Caco-2 (cell line): ENCODE measurements around the gene KLHDC8A. TPM values are rescaled to one million over a fixed set of nuclear protein-coding genes. Genes with fewer than 3 reads are reported as not detected.

Experiments
- BruUV-seq: library from RNA; stranded (reverse); fragments of 400-500 nt; replicated peaks from 2 replicates; lab custom pipeline; 2021; lab: Mats Ljungman, UMichigan
- CTCF ChIA-PET: fragments of 300-600 bp; sonication (Branson Sonifier 250); formaldehyde crosslinking; loops from one replicate; lab custom pipeline; 2022; ENCODE audit warnings: antibody characterized with exemption; lab: Charles Lee
- POLR2A ChIA-PET: fragments of 300-600 bp; sonication (Branson Sonifier 250); formaldehyde crosslinking; loops from one replicate; lab custom pipeline; 2022; ENCODE audit warnings: antibody characterized with exemption; lab: Charles Lee
- DNase-seq, 2 experiments: peaks; one replicate each; pipeline versions ENCODE4 v3.0.0 to v3.0.0-alpha.2; 2020 to 2022
- H3K27me3 ChIP-seq: replicated peaks from 2 replicates; pipeline ENCODE4 v1.6.0; 2011; ENCODE audit warnings: low read length; ENCODE audit not compliant: control insufficient read depth, insufficient read depth
- H3K36me3 ChIP-seq: 2 replicates; pipeline ENCODE4 v1.5.1; 2011; ENCODE audit warnings: low read length; ENCODE audit not compliant: control insufficient read depth, insufficient read depth
- H3K4me1 ChIP-seq: fragments of 250-450 bp; sonication (Bioruptor Pico); 2 replicates; pipeline ENCODE4 v1.5.1; 2020; ENCODE audit warnings: mild to moderate bottlenecking
- H3K4me3 ChIP-seq: 2 replicates; pipeline ENCODE4 v1.5.1; 2011; ENCODE audit warnings: low read depth, mild to moderate bottlenecking, control low read depth, low read length
- H3K9me3 ChIP-seq: fragments of 250-450 bp; sonication (Bioruptor Pico); 2 replicates; pipeline ENCODE4 v1.5.1; 2020; ENCODE audit warnings: mild to moderate bottlenecking, moderate library complexity
- H3K27ac Mint-ChIP-seq: one replicate; pipeline ENCODE4 v1.8.0; 2022; ENCODE audit warnings: mixed read lengths; ENCODE audit not compliant: unreplicated experiment
- H3K27me3 Mint-ChIP-seq: one replicate; pipeline ENCODE4 v1.8.0; 2022; ENCODE audit warnings: mixed read lengths; ENCODE audit not compliant: insufficient read depth, unreplicated experiment
- H3K36me3 Mint-ChIP-seq: one replicate; pipeline ENCODE4 v1.8.0; 2022; ENCODE audit warnings: mild to moderate bottlenecking, mixed read lengths; ENCODE audit not compliant: insufficient read depth, unreplicated experiment
- H3K4me1 Mint-ChIP-seq: one replicate; pipeline ENCODE4 v1.8.0; 2022; ENCODE audit warnings: low read depth, mixed read lengths; ENCODE audit not compliant: unreplicated experiment
- H3K4me3 Mint-ChIP-seq: one replicate; pipeline ENCODE4 v1.8.0; 2022; ENCODE audit warnings: mild to moderate bottlenecking, moderate library complexity, mixed read lengths; ENCODE audit not compliant: unreplicated experiment
- H3K9me3 Mint-ChIP-seq: one replicate; pipeline ENCODE4 v1.8.0; 2022; ENCODE audit warnings: mixed read lengths; ENCODE audit not compliant: unreplicated experiment
- intact Hi-C: fragments of 100-400 bp; cut with micrococcal nuclease; formaldehyde crosslinking; loops from one replicate; pipeline ENCODE4 v1.10.0; 2022; ENCODE audit not compliant: unreplicated experiment
- total RNA-seq: library from RNA; stranded (reverse); gene quantifications from 2 replicates; pipeline ENCODE4 v1.2.3, GENCODE V29; 2022
- TF ChIP-seq, protein P1 (sequence below), 2 experiments: fragments of 200-600 bp in 1 of 2; IDR thresholded peaks; 1 replicate in 1 of 2; 2 replicates in 1 of 2; pipeline versions ENCODE4 v1.5.1 to v1.8.0; 2011 to 2022; ENCODE audit warnings: antibody characterized with exemption in 1 of 2, control low read depth in 1 of 2, inconsistent platforms in 1 of 2, low read depth in 1 of 2, low read length in 1 of 2, mild to moderate bottlenecking in 1 of 2, moderate library complexity in 1 of 2; ENCODE audit not compliant: insufficient read depth in 1 of 2, severe bottlenecking in 1 of 2, unreplicated experiment in 1 of 2

The KLHDC8A gene
- total RNA-seq, 1 experiment from 2014 or later, result not detected

DNA sequence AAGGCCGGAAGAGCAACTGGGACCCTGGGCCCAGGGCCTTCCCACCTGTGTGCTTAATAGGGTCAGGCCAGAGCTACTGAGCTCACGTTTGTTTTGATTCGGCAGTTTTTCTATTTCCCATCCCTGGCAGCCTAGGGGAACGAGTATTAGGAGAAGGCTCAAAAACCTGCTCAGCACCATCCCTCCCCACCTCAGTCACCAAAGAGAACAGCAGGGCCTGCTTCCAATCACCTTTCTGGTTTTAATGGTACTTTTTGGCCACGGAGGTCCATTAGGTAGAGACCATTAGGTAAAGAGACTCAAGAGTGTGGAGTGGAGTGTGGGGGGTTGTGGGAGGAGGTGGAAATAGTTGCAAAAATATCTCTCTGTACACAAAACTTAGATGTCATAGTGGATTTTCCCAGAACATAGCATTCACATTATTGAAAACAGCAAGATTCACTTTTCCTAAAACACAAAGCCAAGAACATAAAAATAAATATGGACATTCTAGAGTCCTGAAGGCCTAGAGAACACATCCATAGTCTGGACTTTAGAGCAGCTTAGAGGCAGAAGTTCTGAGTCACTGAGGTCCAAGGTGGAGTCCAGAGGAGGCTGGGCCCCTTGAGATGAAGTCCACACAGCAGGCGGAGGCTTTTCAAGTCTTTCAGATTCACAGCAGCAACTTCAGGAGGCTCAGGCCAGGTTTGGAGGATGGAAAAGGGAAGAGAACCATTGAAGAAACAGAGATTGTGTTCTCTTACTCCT is 54.7 kb downstream of the KLHDC8A start:
- CTCF ChIA-PET, result interaction anchor here (0.7 to 2.2 kb wide), 6 partner anchors 17 to 222 kb away, joined by 3 to 41 read pairs (median 14); no protein-coding TSS in a partner anchor
- Mint-ChIP-seq H3K4me1 (peaks cover 57% of the 10 kb centered on the region), H3K27ac (peak overlapping the region; percentile 97), H3K27me3 (no peaks in the 10 kb centered on the region), H3K36me3 (peaks cover 93% of the 10 kb centered on the region), H3K4me3 (peak overlapping the region; percentile 56), H3K9me3 (no peaks in the 10 kb centered on the region)
- H3K4me3 ChIP-seq, result no peak overlapping the region; the same call in 1 of the 2 replicates
- TSS peak; percentile 80 for BruUV-seq
- TF ChIP-seq, protein P1, sequence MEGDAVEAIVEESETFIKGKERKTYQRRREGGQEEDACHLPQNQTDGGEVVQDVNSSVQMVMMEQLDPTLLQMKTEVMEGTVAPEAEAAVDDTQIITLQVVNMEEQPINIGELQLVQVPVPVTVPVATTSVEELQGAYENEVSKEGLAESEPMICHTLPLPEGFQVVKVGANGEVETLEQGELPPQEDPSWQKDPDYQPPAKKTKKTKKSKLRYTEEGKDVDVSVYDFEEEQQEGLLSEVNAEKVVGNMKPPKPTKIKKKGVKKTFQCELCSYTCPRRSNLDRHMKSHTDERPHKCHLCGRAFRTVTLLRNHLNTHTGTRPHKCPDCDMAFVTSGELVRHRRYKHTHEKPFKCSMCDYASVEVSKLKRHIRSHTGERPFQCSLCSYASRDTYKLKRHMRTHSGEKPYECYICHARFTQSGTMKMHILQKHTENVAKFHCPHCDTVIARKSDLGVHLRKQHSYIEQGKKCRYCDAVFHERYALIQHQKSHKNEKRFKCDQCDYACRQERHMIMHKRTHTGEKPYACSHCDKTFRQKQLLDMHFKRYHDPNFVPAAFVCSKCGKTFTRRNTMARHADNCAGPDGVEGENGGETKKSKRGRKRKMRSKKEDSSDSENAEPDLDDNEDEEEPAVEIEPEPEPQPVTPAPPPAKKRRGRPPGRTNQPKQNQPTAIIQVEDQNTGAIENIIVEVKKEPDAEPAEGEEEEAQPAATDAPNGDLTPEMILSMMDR (IDR thresholded peaks at IDR 0.05; ENCODE audit: insufficient read depth in 1 of 2, low read depth in 1 of 2, low read length in 1 of 2, severe bottlenecking in 1 of 2, unreplicated experiment in 1 of 2), result no peak
- H3K36me3 ChIP-seq, result peaks cover 11% of the 10 kb centered on the region
- intact Hi-C loops, result loop anchor here (1.0 kb wide), 3 partner anchors 18 to 29 kb away; partner anchors contain the start of gene NUAK2
- peaks cover 74% of the 10 kb centered on the region for H3K4me1 ChIP-seq
- no peaks in the 10 kb centered on the region for H3K27me3 ChIP-seq
- POLR2A ChIA-PET, result interaction anchor here (0.6 to 2.6 kb wide), 8 partner anchors 8 to 29 kb away, joined by 3 to 33 read pairs (median 6); no protein-coding TSS in a partner anchor
- peak in 1 of 2 experiments; percentile 53 for DNase-seq
- H3K9me3 ChIP-seq, result no peaks in the 10 kb centered on the region

DNA sequence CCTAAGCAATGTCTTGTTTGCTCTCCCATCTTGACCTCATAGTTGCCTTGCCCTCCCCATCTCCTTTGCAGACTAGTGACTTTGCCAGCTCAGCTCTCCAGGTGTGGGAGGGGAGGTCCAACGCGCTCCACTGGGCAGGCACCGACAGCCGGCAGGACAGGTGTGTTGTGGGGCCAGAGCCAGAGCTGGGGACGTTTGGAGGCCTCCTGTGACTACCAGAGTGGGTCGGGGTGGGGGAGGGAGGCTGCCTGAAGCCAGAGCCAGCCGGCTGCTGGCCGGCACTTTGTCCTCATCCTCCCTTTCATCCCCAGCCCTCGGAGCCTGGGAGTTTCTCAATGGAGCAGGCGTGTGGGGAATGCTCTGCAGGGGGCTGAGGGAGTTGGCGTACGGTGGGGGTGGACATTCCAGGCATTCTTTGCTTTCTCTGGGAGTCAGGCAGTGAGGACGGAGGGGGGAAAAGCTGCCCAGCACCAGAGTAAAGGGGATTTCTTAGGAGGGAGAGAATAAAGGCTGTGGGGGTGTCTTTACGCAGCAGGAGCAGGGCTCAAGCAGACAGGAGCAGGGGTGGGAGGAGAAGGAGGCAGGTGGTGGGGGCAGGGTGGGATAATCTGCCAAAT is 55.4 kb downstream of the KLHDC8A start:
- no TSS peak for BruUV-seq
- TF ChIP-seq, protein P1 (IDR thresholded peaks at IDR 0.05; ENCODE audit: insufficient read depth in 1 of 2, low read depth in 1 of 2, low read length in 1 of 2, severe bottlenecking in 1 of 2, unreplicated experiment in 1 of 2), result no peak
- Mint-ChIP-seq H3K4me3 (peak overlapping the region; percentile 56), H3K27me3 (no peaks in the 10 kb centered on the region), H3K9me3 (no peaks in the 10 kb centered on the region), H3K27ac (peak overlapping the region; percentile 97), H3K4me1 (peaks cover 58% of the 10 kb centered on the region), H3K36me3 (peaks cover 86% of the 10 kb centered on the region)
- Histone ChIP-seq H3K4me1 (peaks cover 74% of the 10 kb centered on the region), H3K4me3 (peak overlapping the region; percentile 5; the same call in 1 of the 2 replicates), H3K36me3 (peaks cover 9% of the 10 kb centered on the region), H3K9me3 (no peaks in the 10 kb centered on the region), H3K27me3 (no peaks in the 10 kb centered on the region)
- intact Hi-C loops, result loop anchor here (1.0 kb wide), 3 partner anchors 17 to 28 kb away; partner anchors contain the start of gene NUAK2
- DNase-seq, result peak; percentile 97 to 99
- CTCF ChIA-PET, result interaction anchor here (0.6 to 2.2 kb wide), 10 partner anchors 16 to 380 kb away, joined by 3 to 41 read pairs (median 5); no protein-coding TSS in a partner anchor
- POLR2A ChIA-PET, result interaction anchor here (0.6 to 2.6 kb wide), 11 partner anchors 9 to 330 kb away, joined by 3 to 33 read pairs (median 6); no protein-coding TSS in a partner anchor

DNA sequence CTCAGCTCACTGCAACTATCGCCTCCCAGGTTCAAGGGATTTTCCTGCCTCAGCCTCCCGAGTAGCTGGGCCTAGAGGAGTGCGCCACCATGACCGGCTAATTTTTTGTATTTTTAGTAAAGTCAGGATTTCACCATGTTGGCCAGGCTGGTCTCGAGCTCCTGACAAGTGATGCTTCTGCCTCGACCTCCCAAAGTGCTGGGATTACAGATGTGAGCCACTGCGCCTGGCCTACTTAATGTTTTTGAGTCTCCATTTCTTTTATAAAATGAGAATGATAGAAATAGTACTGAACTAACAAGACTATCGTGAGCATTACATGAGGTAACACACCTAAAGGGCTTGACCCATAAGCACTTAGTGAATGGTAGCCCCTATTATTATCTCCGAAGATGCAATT is 56.6 kb downstream of the KLHDC8A start:
- no peaks in the 10 kb centered on the region for H3K9me3 ChIP-seq
- TSS peak; percentile 31 for BruUV-seq
- Mint-ChIP-seq H3K27me3 (no peaks in the 10 kb centered on the region), H3K9me3 (no peaks in the 10 kb centered on the region), H3K36me3 (peaks cover 74% of the 10 kb centered on the region), H3K4me1 (peaks cover 62% of the 10 kb centered on the region), H3K4me3 (peak overlapping the region; percentile 56), H3K27ac (peak overlapping the region; percentile 97)
- POLR2A ChIA-PET, result interaction anchor here (0.6 to 2.6 kb wide), 6 partner anchors 16 to 33 kb away, joined by 3 to 33 read pairs (median 8); no protein-coding TSS in a partner anchor
- no peak overlapping the region for H3K4me3 ChIP-seq
- no peak for DNase-seq
- intact Hi-C loops, result no loop called here
- H3K36me3 ChIP-seq, result peaks cover 7% of the 10 kb centered on the region
- peaks cover 86% of the 10 kb centered on the region for H3K4me1 ChIP-seq
- H3K27me3 ChIP-seq, result no peaks in the 10 kb centered on the region
- CTCF ChIA-PET, result interaction anchor here (0.7 to 2.2 kb wide), 5 partner anchors 15 to 185 kb away, joined by 3 to 41 read pairs (median 21); no protein-coding TSS in a partner anchor
- TF ChIP-seq, protein P1 (IDR thresholded peaks at IDR 0.05; ENCODE audit: insufficient read depth in 1 of 2, low read depth in 1 of 2, low read length in 1 of 2, severe bottlenecking in 1 of 2, unreplicated experiment in 1 of 2), result no peak
